SIG-M5 (cell line): ENCODE results near the gene MYL7.

Experiments used
- DNase-seq: peaks from one replicate; lab custom pipeline; 2025; lab: John Stamatoyannopoulos, UW

Gene MYL7

DNA sequence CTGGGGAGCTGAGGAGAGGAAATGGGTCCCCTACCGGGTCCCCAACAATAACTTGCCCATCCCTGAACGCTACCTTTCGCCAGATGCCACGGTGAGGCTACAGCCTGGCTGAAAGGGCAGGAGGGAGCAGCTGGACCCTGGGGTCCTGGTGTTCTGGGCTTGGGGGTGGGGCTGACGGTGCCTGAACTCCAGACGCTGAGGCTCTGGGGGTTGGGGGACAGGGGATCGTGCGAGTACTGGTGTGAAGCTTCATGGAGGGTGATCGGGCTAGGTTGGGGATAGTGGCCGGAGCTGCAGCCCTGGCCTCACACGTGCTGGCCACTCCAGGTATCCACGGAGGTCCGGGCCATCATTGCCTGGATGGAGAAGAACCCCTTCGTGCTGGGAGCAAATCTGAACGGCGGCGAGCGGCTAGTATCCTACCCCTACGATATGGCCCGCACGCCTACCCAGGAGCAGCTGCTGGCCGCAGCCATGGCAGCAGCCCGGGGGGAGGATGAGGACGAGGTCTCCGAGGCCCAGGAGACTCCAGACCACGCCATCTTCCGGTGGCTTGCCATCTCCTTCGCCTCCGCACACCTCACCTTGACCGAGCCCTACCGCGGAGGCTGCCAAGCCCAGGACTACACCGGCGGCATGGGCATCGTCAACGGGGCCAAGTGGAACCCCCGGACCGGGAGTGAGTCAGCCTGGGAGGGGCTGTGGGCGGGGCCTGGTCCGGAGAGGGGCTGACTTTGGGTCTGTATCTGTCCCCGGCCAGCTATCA lies 28.7 kb downstream of the MYL7 start:
- DNase-seq, result no peak

GRCh38 chr7:44111761-44112160 lies 29.4 kb downstream of the MYL7 start:
- no peak for DNase-seq

- no peak for DNase-seq
These were observed 30.2 kb downstream of the MYL7 start for GRCh38 chr7:44110719-44111635.

DNA sequence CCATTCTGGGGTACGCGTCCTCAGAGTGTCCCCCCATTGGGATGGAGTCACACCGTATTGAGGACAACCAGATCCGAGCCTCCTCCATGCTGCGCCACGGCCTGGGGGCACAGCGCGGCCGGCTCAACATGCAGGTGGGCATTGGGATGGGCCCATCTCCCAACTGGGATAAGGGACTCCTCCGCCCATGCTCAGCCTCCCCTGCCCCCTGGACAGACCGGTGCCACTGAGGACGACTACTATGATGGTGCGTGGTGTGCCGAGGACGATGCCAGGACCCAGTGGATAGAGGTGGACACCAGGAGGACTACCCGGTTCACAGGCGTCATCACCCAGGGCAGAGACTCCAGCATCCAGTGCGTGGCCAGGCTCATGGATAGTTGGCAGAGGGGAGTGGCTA lies 31.1 kb downstream of the MYL7 start:
- DNase-seq, result no peak

GRCh38 chr7:44108768-44109750 lies 32.1 kb downstream of the MYL7 start:
- DNase-seq, result no peak

GRCh38 chr7:44107961-44108767 lies 33.0 kb downstream of the MYL7 start:
- DNase-seq, result no peak

- DNase-seq, result no peak
These were observed 33.8 kb downstream of the MYL7 start for GRCh38 chr7:44107116-44107960.

DNA sequence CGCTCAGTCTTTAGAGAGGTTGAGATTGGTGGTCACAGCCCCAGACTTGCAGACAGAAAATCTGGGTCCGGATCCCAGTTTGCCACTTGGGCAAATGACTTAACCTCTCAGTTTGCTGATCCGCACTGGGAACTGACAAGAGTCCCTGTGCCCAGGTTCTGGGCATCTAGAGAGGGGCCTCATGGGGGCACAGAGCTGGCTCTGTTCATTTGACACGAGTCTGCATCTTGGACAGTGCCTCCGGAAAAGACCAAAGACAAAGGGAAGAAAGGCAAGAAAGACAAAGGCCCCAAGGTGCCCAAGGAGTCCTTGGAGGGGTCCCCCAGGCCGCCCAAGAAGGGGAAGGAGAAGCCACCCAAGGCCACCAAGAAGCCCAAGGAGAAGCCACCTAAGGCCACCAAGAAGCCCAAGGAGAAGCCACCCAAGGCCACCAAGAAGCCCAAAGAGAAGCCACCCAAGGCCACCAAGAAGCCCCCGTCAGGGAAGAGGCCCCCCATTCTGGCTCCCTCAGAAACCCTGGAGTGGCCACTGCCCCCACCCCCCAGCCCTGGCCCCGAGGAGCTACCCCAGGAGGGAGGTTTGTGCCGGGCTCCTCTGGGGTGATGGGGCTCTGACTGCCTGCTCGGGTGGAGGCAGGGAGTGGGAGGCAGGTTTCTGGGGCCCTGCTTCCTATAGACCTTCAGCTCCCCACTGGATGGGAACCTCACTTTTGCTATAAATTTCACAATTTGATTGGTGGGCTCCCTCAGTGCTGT lies 34.6 kb downstream of the MYL7 start:
- DNase-seq, result no peak

GRCh38 chr7:44105832-44106231 lies 35.3 kb downstream of the MYL7 start:
- DNase-seq, result no peak

GRCh38 chr7:44104860-44105771 lies 36.0 kb downstream of the MYL7 start:
- DNase-seq, result no peak

DNA sequence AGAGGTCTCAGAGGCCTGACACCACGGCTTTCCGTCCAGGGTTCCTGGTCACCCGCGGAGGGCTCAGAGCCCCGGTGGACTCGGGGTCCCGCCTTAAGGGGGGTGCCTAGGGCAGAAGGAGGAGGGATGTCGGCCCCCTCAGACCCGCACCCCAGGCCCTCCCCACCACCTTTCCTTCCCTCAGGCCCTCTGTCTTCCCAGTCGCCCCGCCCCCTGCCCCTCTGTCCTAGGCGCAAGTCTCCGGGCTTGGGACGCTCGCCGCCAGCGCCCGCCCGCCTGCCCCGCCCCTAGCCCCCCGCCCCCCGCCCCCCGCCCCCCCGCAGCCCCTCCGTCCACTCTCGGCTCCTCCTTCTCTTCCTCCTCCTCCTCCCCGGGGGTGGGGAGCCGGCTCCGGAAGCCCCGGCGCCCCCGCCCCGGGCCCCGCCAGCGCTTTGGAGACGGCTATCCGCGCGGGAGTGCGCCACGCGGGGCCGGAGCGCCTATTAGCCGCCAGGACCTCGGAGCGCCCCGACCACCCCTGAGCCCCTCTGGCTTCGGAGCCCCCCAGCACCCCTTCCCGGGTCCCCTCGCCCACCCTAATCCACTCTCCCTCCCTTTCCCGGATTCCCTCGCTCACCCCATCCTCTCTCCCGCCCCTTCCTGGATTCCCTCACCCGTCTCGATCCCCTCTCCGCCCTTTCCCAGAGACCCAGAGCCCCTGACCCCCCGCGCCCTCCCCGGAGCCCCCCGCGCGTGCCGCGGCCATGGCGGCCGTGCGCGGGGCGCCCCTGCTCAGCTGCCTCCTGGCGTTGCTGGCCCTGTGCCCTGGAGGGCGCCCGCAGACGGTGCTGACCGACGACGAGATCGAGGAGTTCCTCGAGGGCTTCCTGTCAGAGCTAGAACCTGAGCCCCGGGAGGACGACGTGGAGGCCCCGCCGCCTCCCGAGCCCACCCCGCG lies 36.9 kb downstream of the MYL7 start, which contains the start of gene AEBP1:
AEBP1 (plus strand) TSS at position 423 of the 937 bp plus-strand sequence; CDS start at position 744, 321 bp downstream.
- DNase-seq, result no peak

GRCh38 chr7:44103566-44103922 lies 37.6 kb downstream of the MYL7 start:
- DNase-seq, result no peak

DNA sequence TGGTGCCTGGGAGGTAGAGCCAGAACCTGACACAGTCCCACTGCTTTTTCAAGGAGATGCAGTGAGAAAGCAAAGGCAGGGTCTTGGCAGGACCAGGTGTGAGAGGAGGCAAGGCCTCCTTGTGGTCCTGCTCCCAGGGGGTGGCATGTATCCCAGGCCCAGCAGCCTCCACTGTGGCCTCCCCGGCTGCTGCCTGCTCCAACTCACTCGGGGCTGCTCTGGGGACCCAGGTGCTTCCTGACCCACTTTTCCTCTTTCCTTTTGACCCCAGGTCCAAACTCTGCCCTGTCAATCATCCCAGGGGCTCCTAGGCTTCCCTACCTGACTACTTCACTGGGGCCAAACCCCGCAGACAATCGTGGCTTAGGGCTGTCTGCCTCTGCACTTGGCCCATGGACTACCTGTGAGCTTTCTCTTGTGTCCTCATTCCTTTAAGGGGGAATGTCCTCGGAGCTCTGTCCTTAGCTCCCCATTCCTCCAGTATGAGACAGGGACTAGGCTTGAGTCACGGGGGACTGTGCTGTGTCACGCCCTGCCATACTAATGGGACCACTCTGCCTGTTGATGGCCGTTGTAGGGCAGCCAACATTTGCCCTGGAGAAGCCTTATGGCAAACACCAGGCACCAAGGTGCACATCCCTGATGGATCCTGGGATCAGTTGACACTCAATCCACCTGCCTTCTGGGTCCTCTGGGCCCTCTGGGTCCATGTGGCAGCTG lies 38.1 kb downstream of the MYL7 start:
- DNase-seq, result no peak

DNA sequence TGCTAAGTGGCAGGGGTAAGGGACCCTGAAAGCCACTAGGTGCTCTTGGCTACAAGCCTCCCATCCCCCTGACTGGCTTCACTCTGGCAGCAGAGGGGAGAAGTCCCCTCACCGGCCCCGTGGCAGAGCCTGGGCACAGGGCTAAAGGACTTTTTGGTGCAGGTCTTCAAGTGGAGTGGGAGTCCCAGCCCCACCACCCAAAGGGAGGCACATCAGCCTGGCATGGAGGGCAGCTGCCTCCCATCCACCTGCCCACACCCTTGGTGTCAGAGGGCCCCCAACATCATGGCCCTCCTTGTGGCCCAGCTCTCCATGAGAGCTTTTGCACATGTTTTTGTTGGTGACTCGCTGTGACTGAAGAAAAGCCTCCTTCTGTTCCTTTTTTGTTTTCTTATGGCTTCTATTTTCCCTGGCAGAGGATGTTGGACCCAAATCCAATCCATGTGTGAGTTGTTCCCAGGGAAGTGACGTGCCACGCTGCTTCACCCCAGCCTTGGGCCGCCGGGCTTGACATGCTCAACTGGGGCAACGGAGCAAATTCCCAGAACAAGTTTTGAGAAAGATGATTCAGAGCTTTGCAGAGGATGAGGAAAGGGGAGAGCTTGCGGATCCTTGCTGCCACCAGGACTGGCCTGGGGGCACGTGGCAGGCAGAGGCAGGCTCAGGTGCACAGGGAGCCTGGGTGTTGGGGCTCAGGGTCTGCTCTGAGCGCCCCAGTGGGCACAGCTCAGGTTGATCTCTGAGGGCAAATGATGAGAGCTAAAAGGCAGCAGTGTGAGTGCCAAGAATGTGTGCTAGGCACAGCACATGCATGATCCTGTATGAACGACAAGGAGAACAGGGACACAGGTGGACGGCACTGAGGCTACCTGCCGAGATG lies 38.9 kb downstream of the MYL7 start:
- DNase-seq, result no peak

GRCh38 chr7:44101303-44101965 lies 39.7 kb downstream of the MYL7 start:
- no peak for DNase-seq
